Fibroblast of skin of left quadriceps (primary cell): ENCODE measurements around the gene OR4D5.
A peak's percentile ranks its signal among the peaks of the same experiment; 100 is the strongest.

Experiments
- DNase-seq, 2 experiments: peaks; one replicate each; pipeline ENCODE4 v3.0.0-alpha.2; 2013; ENCODE audit warnings: low read depth in 2 of 2

The OR4D5 gene

GRCh38 chr11:123939317-123939716, at the start of gene OR4D5:
OR4D5 (plus strand) TSS chr11:123939617; CDS start chr11:123939617, 0 bp downstream.
- DNase-seq: no peak

- no peak for DNase-seq
Measured at GRCh38 chr11:123892031-123892430, 47.4 kb upstream of the OR4D5 start.

GRCh38 chr11:123899792-123900191, 39.6 kb upstream of the OR4D5 start:
- DNase-seq: no peak

- DNase-seq: no peak
Measured at GRCh38 chr11:123901867-123902266, 37.5 kb upstream of the OR4D5 start, which contains the start of gene OR8D4. OR8D4 (plus strand) TSS chr11:123902167; CDS start chr11:123906432, 4,265 bp downstream.

- DNase-seq: no peak
Measured at GRCh38 chr11:123903932-123904331, 35.5 kb upstream of the OR4D5 start.

- DNase-seq: no peak
Measured at GRCh38 chr11:123904932-123905331, 34.5 kb upstream of the OR4D5 start.

- no peak for DNase-seq
Measured at GRCh38 chr11:123905826-123906225, 33.6 kb upstream of the OR4D5 start.

GRCh38 chr11:123920943-123921342, 18.5 kb upstream of the OR4D5 start:
- no peak for DNase-seq

- no peak for DNase-seq
Measured at GRCh38 chr11:123924027-123924426, 15.4 kb upstream of the OR4D5 start.

GRCh38 chr11:123942413-123942812, 3.0 kb downstream of the OR4D5 start:
- DNase-seq: no peak

- DNase-seq: no peak
Measured at GRCh38 chr11:123943738-123944137, 4.3 kb downstream of the OR4D5 start, which contains the start of gene OR6T1. OR6T1 (minus strand) TSS chr11:123943838; CDS start chr11:123943838, 0 bp downstream.

GRCh38 chr11:123945132-123945531, 5.7 kb downstream of the OR4D5 start:
- DNase-seq: no peak

- no peak for DNase-seq
Measured at GRCh38 chr11:123956752-123957151, 17.3 kb downstream of the OR4D5 start.

- DNase-seq: peak; percentile 20 to 21
Measured at GRCh38 chr11:123973816-123974215, 34.4 kb downstream of the OR4D5 start.

- DNase-seq: no peak
Measured at GRCh38 chr11:123976770-123977560, 37.5 kb downstream of the OR4D5 start.

- DNase-seq: no peak
Measured at GRCh38 chr11:123977731-123978347, 38.4 kb downstream of the OR4D5 start, which contains the start of gene OR10S1. OR10S1 (minus strand) TSS chr11:123977781; CDS start chr11:123977664, 117 bp downstream.

GRCh38 chr11:123979311-123979710, 39.9 kb downstream of the OR4D5 start:
- DNase-seq: no peak
